ENCODE results near the gene BICDL2. TPM values are rescaled to one million over a fixed set of nuclear protein-coding genes. Genes with fewer than 3 reads are reported as not detected.

BICDL2 gene
- total and polyA plus RNA-seq, 2 of the 8 experiments (the other 6 are each of a cell fraction or from before 2014, with no cell fraction given), result 7.3 to 15.9 TPM

- no peak for TF ChIP-seq BCL11A (IDR thresholded peaks at IDR 0.05; ENCODE audit: low read depth in 2 of 2, low read length in 2 of 2)
- peak; percentile 90 for TF ChIP-seq EGR1 (IDR thresholded peaks at IDR 0.05; ENCODE audit: borderline replicate concordance, low read depth, low read length)
- no peak for TF ChIP-seq NANOG (IDR thresholded peaks at IDR 0.05; ENCODE audit: insufficient read depth, low read depth, low read length, poor library complexity, severe bottlenecking)
- no peak for TF ChIP-seq ATF2 (IDR thresholded peaks at IDR 0.05; ENCODE audit: low read length)
- no peak for TF ChIP-seq CTBP2 (IDR thresholded peaks at IDR 0.05; ENCODE audit: borderline replicate concordance, insufficient read depth, insufficient read length, low read length)
- TF ChIP-seq POLR2AphosphoS5 (IDR thresholded peaks at IDR 0.05; ENCODE audit: low read depth, low read length), result no peak; the same call in 1 of the 2 replicates
- peak; percentile 57 for TF ChIP-seq TAF1 (IDR thresholded peaks at IDR 0.05; ENCODE audit: low read depth, low read length)
- no peak for TF ChIP-seq FOSL1 (IDR thresholded peaks at IDR 0.05; ENCODE audit: insufficient read depth, low read depth, low read length)
- TF ChIP-seq KDM1A (IDR thresholded peaks at IDR 0.05; ENCODE audit: borderline replicate concordance, low read length), result no peak
- TF ChIP-seq TEAD4 (IDR thresholded peaks at IDR 0.05; ENCODE audit: low read depth, low read length), result no peak
- no peak for TF ChIP-seq HDAC6 (IDR thresholded peaks at IDR 0.05; ENCODE audit: low read depth, low read length)
- no peak for TF ChIP-seq YY1 (IDR thresholded peaks at IDR 0.05; ENCODE audit: low read depth, low read length)
- 0 out of 2 replicates have a peak, but pooled peaks have one; percentile 62 for TF ChIP-seq RBBP5 (IDR thresholded peaks at IDR 0.05; ENCODE audit: borderline replicate concordance, low read depth, low read length)
- peak; percentile 45 for TF ChIP-seq SAP30 (IDR thresholded peaks at IDR 0.05; ENCODE audit: insufficient read depth, insufficient replicate concordance, low read length)
- no peak for TF ChIP-seq SP2 (IDR thresholded peaks at IDR 0.05; ENCODE audit: low read length)
- TF ChIP-seq JUN (IDR thresholded peaks at IDR 0.05; ENCODE audit: low read depth, low read length), result no peak
- TF ChIP-seq NRF1 (IDR thresholded peaks at IDR 0.05; ENCODE audit: low read depth, low read length), result peak; percentile 87
- TF ChIP-seq CEBPB (IDR thresholded peaks at IDR 0.05; ENCODE audit: low read depth, low read length), result no peak
- TF ChIP-seq KDM4A (IDR thresholded peaks at IDR 0.05; ENCODE audit: low read depth, low read length, severe bottlenecking), result peak; percentile 89
- TF ChIP-seq KDM5A (IDR thresholded peaks at IDR 0.05; ENCODE audit: low read length), result no peak
- TF ChIP-seq GTF2F1 (IDR thresholded peaks at IDR 0.05; ENCODE audit: borderline replicate concordance, low read depth, low read length), result no peak
These were observed 56.2 kb downstream of the BICDL2 start, which contains the start of gene PKMYT1 (continued) for GRCh38 chr16:2980227-2981176.

Data from H1 (cell line).